B cell (primary cell): ENCODE data around the gene MST1R.

Experiments used
- CTCF ChIP-seq: fragments of 200-600 bp; IDR thresholded peaks from one replicate; pipeline ENCODE4 v1.8.0; 2022; ENCODE audit warnings: antibody characterized with exemption, mild to moderate bottlenecking
- EZH2 ChIP-seq: IDR thresholded peaks from 2 replicates; pipeline ENCODE4 v1.6.1; 2012; ENCODE audit warnings: borderline replicate concordance, low read depth, mild to moderate bottlenecking, moderate library complexity, low read length; ENCODE audit not compliant: insufficient read depth, poor library complexity, severe bottlenecking

DNA sequence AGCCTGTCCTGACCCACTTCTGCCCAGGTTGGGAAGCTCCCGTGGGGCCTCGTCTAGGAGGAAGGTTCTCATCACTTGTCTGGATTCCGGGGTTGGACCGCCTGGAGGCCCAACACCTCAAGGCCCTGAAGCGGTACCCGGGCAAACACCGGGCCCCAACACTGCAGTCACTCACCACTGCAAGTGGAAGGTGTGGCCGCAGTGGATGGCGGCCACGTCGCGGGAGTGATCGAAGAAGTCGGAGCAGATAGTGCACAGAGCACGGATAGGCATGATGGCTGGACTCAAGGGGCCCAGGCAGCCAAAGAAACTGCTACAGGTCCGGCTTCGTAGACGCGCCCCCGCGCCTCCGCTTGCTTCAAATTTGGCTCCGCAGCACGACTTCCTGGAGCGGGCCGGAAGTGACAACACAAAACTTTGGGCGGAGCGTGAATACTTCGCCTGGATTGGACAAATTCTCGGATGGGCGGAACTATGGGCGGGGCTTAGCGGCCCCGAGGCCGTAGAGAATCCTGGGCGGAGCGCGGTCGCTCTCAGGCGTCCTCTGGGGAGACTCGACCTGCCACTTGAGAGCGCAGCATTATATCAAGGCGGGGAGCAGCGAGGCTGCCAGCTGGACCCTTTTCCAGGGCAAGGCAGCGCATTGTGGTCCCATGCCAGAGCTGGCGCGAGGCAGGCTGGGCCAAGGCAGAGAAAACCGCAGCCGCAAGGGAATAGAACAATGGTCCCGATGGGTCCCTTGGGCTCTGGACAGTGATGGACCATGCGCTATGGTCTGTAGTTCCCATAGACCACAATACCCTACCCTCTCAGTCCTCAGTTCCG lies 47.3 kb downstream of the MST1R start, which contains the start of gene TRAIP:
- no peak for TF ChIP-seq CTCF
- TF ChIP-seq EZH2: no peak
